ENCODE measurements around the gene P2RX1. TPM values are rescaled to one million over a fixed set of nuclear protein-coding genes. Genes with fewer than 3 reads are reported as not detected.

P2RX1 gene
- total RNA-seq, 1 experiment from 2014 or later: not detected

GRCh38 chr17:3870871-3871306, 45.4 kb downstream of the P2RX1 start:
- H3K79me2 ChIP-seq (ENCODE audit: insufficient read depth, low read length): no peaks in the 10 kb centered on the region
- H2AFZ ChIP-seq (ENCODE audit: low read length): no peak overlapping the region
- H2BK5ac ChIP-seq (ENCODE audit: insufficient read length, low read length): no peak overlapping the region
- H3K14ac ChIP-seq (ENCODE audit: insufficient read depth, low read length): no peak overlapping the region
- no peak overlapping the region for H3K4me2 ChIP-seq (ENCODE audit: insufficient read depth, insufficient read length, low read length)
- H3K4ac ChIP-seq (ENCODE audit: low read depth, low read length): no peak overlapping the region
- H3K9ac ChIP-seq (ENCODE audit: extremely low read depth, insufficient read length, low read length): no peak overlapping the region
- no peak overlapping the region for H3K27ac ChIP-seq (ENCODE audit: insufficient read length, low read depth, low read length)
- H3K4me3 Mint-ChIP-seq: no peak overlapping the region
- no peak overlapping the region for H2BK20ac ChIP-seq (ENCODE audit: low read depth, low read length, poor library complexity, severe bottlenecking)
- H3K4me1 Mint-ChIP-seq: peaks cover 2% of the 10 kb centered on the region in 2 experiments; a peak in 2 of 4 replicates
- no peaks in the 10 kb centered on the region for H3K27me3 ChIP-seq (ENCODE audit: insufficient read depth, low read length)
- H3K18ac ChIP-seq (ENCODE audit: insufficient read length, low read depth, low read length): no peak overlapping the region
- no peak overlapping the region for H4K8ac ChIP-seq (replicated peaks; ENCODE audit: insufficient read length, low read depth, low read length)
- peaks cover 4 to 20% (median 20%) of the 10 kb centered on the region in 3 experiments; a peak in 6 of 7 replicates for H3K36me3 Mint-ChIP-seq (ENCODE audit: insufficient read depth in 1 of 3, low read depth in 3 of 3)
- H2AK5ac ChIP-seq (ENCODE audit: insufficient read length, low read length): no peak overlapping the region
- no peaks in the 10 kb centered on the region for H3K9me3 Mint-ChIP-seq
- no peaks in the 10 kb centered on the region for H3K9me3 ChIP-seq (ENCODE audit: control insufficient read depth, low read depth, low read length)
- H3K23ac ChIP-seq (ENCODE audit: insufficient read length, low read depth, low read length): no peak overlapping the region
- H3K79me1 ChIP-seq (ENCODE audit: insufficient read depth, low read depth, low read length, poor library complexity, severe bottlenecking): no peaks in the 10 kb centered on the region
- H4K5ac ChIP-seq (ENCODE audit: insufficient read length, low read depth, low read length): no peak overlapping the region
- H3K56ac ChIP-seq (ENCODE audit: insufficient read length, low read depth, low read length): no peak overlapping the region
- H4K20me1 ChIP-seq (ENCODE audit: control insufficient read depth, insufficient read depth, insufficient read length): no peaks in the 10 kb centered on the region
- no peak for TF ChIP-seq CTCF (conservative IDR thresholded peaks at IDR 0.05)
- no peak for DNase-seq
- WGBS (ENCODE audit: extremely low coverage, insufficient read length, low lambda C conversion rate): no CpG with 5 or more reads among the region's 11 CpGs
- no peak overlapping the region for H2BK15ac ChIP-seq (ENCODE audit: low read depth, low read length)
- no peak overlapping the region for H2BK12ac ChIP-seq (ENCODE audit: insufficient read length, low read depth, low read length)
- H3K27me3 Mint-ChIP-seq (ENCODE audit: low read depth): no peaks in the 10 kb centered on the region
- no peak overlapping the region for H2BK120ac ChIP-seq (ENCODE audit: low read depth, low read length, poor library complexity, severe bottlenecking)
- H3K23me2 ChIP-seq (ENCODE audit: insufficient read length, low read depth, low read length, poor library complexity, severe bottlenecking): no peaks in the 10 kb centered on the region
- H3K4me1 ChIP-seq (ENCODE audit: insufficient read depth, low read length): no peaks in the 10 kb centered on the region
- no peak overlapping the region for H4K91ac ChIP-seq (ENCODE audit: insufficient read length, low read depth, low read length)
- H3T11ph ChIP-seq (ENCODE audit: low read length): no peak overlapping the region
- peak overlapping the region in 2 of 3 experiments; percentile 72 to 81; a peak in 3 of 7 replicates for H3K27ac Mint-ChIP-seq
